GM21619 (cell line): ENCODE measurements around the gene CREB3L2.
A peak's percentile ranks its signal among the peaks of the same experiment; 100 is the strongest.
"Not testable (repeated sequence)": the region's sequence is repeated elsewhere in the genome, so short reads cannot be mapped to it uniquely, and the experiment has no call there.

Source experiments
- ATAC-seq: cut with Tn5 transposase; IDR thresholded peaks from one replicate; pipeline ENCODE4 v1.9.1; 2021; ENCODE audit not compliant: unreplicated experiment

The CREB3L2 gene

DNA sequence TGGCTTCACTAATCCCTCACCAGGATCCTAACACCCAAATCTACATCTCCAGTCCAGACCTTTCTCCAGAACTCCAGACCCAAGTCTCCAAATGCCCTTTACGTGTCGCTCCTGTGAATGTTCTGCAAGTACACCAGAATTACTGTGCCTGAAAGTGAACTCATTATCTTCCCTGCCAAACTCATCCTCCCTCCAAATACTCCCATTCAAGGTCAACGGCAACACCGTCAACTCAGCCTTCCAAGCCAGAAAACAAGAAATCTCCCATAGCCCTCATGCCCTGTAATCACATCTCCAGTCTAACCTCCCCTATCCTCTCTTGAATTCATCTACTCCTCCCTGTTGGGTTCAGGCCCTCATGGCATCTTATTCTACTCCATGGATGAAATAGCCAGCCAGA lies 12.3 kb downstream of the CREB3L2 start:
- ATAC-seq: no peak

DNA sequence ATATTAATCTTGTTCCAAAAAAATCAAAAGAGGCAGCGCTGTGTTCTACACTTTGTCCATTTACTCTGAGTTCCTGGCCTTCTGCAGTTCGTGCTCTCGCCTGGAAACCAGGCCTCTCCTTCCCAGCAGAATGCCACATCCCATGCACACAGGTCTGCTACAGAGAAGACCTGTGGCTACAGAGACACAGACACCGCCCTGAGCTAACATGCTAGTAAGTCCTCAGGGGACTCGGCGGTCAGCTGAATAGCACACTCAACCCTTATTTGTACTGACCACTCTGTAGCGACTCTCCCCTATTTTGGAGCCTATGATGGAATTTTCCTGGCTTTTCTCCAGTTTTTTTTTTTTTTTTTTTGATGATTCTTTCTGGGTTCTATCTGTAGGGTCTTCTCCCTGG lies 12.8 kb downstream of the CREB3L2 start:
- no peak for ATAC-seq

DNA sequence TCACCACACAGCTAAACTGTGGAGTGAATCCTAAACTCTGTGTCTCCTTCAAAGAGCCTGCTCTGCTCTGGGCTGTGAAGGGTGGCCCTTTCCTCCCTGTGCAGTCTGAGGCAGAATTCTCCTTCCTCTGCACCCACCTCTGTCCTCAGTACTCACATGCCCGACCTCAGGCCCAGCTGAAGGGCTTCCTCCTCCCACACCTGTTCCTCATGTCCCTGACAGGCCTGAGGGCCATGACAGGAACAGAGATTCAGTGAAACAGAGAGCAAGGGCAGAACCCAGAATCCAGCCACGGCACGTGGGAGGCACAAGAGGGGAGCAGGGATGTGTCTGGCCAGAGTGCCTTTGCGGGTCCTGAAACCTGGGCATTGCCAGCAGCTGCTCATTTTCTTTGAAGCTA lies 13.9 kb downstream of the CREB3L2 start:
- ATAC-seq: peak; percentile 61

DNA sequence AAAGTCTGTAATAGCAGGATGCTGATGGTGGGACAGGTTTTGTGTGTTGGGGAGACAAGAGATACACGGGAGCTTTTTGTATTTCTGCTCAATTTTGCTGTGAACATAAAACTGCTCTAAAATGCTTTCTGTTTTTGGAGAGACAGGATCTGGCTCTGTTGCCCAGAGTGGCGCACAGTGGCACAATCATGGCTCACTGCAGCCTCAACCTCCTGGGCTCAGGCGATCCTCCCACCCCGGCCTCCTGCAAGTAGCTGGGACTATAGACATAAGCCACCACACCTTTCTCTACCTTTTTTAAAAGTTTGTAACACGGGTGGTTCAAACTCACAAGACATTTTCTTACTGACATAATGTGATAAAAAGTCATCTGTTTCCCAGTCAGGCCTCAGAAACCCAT lies 14.3 kb downstream of the CREB3L2 start:
- ATAC-seq: no peak

DNA sequence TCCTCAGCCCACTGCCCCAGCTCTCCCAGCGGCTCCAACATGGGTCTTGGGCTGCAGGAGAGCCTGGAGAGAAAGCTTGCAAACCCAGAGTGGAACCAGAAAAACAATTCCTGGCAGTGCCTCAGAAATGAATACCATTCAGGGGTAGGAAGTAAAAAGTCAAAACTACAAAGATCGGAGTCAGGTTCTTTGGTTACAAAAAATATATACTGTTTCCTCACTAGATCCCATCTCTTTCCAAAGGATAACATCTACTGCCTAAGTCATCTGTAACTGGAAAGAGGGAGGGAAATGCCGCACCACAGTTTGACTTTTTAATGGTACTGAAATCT lies 14.9 kb downstream of the CREB3L2 start:
- no peak for ATAC-seq

DNA sequence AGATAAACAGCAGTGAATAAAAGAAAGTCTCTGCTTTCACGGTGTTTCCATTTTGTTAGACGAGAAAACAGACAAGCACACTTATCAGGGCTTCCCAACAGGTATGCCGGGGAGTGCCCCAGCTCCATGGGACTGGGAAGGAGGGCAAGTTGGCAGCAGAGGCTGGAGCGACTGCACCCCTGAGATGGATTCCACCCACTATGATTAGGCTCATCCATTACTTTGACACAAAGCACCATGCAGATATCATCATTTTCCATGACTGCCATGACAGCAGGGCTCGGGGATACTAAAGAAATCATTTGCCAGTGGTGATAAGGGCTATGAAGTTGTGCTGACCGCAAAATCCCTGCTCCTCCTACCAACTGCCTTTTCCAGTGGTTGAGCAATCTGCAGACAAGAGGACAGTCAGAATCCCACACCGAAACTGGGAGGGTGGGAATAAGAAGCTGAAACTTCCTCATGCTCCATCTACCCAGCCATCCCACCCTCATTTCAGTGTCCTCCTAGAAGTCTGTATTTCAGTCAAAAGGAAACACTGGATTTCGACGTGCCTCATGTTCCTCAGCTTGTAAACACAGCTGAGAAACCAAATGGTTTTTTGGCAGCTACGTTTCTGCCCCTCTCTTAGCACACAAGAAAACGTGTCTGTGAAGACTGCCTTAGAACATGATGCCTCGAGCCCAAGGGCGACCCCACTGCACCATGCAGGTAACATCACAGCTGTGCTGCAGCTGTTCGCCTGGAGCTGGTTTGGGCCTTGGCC lies 15.5 kb downstream of the CREB3L2 start:
- no peak for ATAC-seq

DNA sequence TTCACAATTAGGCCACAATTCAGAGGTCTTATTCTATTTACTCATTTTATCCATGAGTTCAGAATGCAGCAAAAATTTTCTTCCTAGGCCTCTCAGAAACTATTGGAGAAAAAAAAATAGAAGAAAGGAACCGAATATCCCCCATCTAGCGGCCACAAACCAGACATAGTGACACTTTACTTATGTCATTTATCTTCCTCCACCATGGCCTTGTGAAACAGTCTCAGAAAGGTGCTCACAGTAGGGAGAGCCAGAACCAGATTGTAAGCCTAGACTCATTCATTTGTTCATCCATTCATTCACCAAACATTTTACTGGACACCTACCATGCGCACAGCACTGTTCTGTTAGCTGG lies 16.0 kb downstream of the CREB3L2 start:
- peak; percentile 43 for ATAC-seq

DNA sequence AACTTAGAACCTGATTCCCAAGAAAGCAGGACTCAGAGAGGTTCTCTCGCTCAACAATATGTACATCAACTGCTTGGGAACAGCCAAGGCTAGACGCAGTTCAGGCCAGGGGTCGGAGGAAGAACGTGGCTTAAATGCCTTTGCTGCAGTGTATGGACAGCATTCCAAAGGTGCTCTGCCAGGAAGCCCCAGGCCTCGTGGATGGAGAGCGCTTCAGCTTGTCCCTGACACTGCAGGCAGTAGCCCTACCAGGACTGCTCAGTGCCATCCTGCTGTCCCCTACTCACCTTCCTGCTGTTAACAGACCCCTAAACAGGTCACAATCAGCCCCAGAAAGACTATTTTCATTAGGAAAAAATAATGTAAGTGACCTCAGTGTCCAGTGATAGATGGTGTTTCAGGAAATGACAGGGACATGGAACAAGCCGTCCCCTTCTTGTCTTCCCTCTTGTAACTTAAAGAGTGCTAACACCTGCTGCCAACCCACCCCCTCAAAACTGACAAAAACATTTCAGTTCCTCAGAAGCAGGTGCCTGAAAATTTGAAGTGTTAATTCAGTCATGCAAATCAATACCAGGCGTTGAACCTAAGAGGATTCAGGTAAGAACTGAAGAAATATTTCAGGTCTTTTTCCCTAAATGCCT lies 16.5 kb downstream of the CREB3L2 start:
- ATAC-seq: peak; percentile 42

DNA sequence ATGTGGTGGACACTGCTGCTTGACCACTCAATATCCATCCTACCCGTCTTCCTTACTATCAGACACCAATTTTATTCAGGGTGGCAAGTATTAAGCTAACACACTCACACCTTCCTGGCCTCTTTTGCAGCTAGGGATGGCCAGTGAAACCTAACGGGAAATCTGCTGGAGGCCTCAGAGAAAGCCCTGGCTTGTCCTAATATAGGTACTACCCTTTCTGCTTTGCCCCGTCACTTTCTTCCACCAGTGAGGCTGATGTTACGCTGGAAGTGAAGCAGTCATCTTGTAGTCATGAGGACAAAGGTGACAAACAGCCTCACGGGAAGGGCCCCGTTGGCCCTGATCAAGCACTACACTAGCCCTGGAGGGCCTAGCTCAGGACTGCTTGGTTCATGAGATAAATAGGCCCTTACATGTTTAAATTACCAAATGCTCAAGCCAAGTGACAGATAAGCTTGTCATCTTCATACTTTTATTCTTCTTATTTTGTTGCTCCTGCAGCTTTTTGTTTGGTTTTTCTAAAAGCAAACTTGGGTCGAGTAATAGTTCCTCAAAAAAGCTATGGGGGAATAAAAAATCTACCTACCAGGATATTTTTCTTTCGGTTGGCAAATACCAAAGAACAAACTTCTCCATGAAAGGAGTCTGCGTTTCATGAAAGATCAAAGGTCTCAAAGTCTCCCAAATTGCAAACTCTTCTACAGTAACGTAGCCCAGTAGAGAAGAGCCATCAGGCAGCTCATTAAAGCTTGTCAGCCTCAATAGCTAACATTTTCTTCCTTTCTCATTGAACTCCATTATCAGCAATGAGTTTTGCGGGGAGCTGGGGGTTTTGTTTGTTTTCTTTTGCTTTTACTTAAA lies 17.5 kb downstream of the CREB3L2 start:
- no peak for ATAC-seq

DNA sequence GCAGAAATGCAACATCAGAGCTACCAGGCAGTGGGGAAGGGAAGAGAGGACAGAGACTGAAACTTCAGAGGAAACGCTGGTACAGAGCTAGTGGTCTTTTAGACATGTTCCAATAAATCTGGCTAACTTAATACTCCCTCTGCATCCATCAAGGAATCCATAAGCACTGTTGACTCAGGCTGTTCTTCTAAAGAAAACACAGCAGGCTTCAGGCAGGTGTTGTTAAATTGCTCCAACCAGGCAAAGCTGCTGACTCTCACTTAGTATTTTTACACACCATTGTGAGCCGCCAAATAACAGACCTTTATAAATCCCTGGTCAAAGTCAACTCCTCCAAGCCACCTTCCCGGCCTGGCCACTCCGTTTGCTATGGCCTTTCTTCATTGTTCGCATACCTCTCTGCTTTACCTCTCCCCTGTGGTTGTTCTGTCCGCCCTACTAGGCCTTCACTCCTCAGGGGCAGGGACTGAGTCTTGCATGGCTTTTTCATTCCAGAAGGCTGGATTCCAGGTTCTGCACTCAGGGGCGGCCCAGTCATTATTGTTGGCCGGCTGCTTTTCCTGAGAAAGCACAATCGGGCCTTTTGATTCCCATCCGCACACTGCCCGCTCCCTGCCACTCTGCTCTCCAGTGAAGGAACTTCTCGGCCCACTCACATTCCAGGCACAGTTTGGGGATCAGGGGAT lies 18.4 kb downstream of the CREB3L2 start:
- no peak for ATAC-seq

DNA sequence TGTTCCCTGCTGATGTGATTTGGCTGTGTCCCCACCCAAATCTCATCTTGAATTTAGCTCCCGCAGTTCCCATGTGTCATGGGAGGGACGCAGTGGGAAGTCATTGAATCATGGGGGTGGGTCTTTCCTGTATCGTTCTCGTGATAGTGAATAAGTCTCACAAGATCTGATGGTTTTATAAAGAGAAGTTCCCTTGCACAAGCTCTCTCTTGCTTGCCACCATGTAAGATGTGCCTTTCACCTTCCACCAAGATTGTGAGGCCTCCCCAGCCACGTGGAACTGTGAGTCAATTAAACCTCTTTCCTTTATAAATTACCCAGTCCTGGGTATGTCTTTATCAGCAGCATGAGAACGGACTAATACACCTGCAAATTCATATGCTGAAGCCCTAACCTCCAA lies 19.5 kb downstream of the CREB3L2 start:
- ATAC-seq: not testable (repeated sequence)

DNA sequence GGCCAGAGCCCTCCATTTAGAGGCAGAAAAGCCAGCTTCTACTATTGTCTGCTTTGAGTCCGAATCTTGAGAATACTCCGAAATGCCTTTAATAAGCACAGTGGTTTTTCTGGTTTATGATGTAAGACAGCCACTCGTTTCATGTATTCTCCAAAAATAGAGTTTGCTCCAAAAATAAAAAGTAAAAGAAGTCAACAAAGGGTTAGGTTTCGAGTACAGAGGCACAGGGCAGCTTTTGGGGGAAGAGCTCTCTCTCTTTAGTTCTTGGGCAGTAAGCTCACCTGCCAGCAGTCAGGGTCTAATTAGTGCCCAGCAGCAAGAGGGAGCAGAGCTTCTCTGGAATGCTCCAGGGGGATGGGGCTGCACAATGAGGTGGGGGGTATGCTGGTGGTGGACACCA lies 20.2 kb downstream of the CREB3L2 start:
- ATAC-seq: peak; percentile 58

DNA sequence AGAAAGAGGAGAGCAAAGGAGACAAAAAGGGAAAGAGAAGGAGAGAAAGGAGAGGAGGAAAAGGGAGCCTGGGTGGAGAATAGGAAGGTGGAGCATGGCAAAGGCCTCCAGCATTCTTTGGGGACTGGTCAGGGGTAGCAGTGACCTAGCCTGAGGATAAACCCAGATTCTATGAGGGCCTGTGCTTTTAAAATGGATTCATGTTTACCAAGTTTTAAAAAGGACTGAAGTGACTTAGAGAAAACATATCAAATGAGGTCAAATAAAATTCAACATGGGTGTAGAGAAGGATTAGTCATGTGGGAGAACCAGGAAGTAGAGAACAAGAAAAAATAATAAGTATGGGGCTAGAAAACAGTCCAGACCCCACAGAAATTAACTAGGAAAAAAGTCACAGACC lies 20.7 kb downstream of the CREB3L2 start:
- no peak for ATAC-seq

DNA sequence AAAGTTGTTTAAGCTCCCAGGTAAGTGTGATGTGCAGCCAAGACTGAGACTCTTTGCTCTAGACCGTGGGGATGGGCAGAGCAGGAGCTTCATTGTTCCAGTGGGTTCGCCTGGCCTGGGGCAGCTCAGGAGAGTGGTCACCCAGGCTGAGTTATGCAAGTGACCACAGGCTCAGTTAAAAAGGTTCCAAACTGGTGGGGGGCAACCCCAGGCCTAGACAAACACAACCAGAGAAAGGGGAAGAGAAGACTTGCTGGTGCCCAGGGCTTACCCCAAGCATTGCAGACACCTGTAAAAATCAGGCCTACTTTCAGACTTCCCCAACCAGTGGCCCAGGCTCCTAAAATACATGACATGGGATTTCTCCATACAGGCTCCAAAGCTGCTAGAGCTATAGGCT lies 21.6 kb downstream of the CREB3L2 start:
- ATAC-seq: no peak

DNA sequence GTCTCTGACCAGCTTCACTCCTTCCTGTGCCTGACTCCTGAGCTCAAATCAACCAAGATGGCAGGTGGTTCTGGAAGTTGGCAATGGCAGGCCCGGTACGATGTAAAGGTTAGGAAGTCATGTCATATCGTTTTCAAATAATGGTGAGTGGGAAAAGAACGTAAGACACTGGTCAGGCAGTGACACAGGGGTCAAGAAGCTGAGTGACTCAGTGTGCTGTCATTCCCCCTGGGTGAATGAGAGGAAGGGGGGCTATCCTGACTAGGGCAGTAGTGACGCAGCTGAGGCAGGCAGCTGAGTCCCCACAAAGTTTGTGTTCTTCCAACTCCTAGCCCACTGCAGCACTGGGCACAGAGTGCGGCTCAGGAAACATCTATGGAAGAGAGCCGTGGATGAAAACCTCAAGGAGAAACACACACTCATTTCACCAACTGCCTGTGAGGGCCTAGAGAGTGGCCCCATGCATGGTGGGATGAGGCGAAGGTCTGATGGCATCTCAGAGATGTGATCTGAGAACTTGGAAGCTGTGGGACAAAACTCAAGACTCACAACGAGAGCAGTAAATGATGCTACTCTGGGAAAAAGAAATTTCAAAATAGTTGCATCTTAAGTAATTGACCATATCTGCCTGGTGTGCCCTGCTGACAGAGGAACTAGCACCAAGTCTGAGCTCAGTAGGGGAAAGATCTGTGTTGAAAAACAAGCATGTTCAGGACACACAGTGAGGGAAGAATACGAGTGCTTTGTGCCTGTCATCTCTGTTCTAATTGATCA lies 23.2 kb downstream of the CREB3L2 start:
- ATAC-seq: no peak

DNA sequence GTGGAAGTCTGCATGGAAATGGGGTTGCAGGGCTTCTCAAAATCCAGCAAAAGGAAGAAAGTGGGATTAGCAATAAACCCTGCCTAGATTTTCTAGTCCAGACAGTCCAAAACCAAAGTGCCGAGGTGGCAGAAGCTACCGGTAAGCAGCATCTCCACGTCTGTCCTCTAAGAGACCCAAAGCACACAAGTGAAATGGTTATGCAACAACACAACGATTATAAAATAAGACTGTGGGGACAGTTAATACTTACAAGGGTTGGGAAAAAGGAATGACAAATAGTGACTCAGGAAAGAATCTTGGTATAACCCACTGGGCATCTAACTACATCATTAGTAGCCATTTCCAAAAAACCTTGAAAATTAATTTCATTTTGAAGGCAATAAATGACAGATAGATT lies 24.7 kb downstream of the CREB3L2 start:
- ATAC-seq: no peak

DNA sequence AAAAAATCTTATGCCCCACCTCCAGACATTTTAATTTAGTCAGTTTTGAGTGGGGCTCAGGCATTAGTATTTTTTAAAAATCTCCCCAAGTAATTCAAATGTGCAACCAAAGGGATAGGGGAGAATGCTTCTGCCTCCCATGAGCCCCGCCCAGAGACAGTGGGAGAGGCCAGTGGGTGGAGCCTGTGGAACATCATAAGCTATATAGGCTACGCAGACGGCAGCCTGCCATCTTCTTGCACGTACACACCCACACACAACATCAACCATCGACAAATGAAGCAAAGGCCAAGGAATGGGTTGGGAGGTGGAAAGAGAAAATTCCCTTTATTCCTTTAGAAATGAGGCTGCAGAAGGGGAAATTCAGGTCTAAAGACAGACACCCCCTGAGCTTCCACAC lies 25.2 kb downstream of the CREB3L2 start:
- ATAC-seq: no peak

DNA sequence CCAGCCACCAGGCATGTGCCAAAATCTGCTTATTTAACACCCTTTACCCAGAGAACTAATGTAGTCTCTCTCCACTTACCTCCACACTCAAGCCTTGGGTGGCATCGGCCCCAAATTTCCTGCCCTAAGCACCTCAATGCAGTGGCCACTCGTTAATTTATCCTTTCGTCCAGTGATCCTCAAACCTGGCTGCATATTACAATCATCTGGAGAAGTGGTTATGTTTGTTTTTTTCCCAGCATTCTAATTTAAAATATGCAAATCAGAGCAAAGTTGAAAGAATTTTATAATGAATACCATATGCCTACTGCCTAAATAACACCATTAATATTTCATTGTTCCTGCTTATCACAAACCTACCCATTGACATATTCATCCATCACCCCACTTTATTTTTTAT lies 25.7 kb downstream of the CREB3L2 start:
- no peak for ATAC-seq

DNA sequence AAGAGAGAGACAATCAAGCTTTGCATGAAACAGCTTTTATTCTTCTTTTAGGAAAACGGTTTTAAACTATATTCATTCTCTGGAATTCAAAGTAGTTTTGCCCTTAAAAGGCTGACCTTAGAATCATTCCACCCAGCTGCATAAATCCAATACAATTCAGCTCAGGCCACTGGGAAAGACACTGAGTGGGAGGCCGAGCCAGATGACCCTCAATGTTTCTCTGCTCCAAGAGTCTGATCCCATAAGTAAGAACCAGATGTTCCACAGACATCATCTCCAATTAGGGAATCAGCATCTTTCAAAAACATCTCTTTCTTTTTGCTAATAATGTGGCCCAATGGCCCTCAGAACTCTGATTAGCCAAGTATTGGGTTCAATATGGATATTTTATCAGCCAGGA lies 26.1 kb downstream of the CREB3L2 start:
- ATAC-seq: no peak

DNA sequence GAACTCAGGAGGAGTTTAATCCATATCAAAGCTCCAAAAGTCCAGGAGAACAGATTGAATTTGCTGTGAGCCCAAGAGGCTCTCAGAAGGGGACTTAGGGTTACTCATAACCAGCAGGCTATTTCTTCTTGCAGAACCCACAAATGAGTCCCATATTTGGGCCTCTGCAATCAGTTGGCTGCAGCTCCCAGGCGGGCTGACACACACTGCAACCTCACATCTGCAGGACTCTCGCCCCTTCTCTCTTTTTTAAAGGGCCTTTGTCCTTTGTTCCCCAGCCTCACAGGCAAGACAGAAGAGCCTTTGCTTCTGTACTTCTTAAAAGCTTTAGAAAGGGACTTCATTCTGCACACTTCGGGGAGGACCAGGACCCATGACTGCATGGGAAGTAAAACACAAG lies 26.7 kb downstream of the CREB3L2 start:
- ATAC-seq: peak; percentile 57

DNA sequence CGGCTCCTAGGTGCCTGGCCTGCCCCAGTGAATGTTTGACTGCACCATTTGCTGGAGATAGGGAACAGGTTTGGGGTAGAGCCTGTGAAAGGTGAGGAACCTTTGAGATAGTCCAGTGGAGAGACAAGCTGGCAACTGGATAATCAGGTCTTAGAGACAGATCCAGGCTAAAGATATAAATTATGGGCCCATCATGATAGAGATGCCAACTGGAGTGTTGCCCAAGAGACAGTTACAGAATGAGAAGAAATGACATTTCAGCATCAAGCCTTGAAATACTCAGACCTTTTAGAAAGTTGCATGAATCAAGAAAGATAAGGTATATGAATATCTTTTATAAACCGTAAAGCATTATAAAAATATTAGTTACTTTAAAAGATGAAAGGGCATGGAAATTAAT lies 27.1 kb downstream of the CREB3L2 start:
- ATAC-seq: no peak
